ENCODE results near the gene POLR3H. TPM values are rescaled to one million over a fixed set of nuclear protein-coding genes. Genes with fewer than 3 reads are reported as not detected.

The POLR3H gene
- total RNA-seq, 1 experiment from 2014 or later = 47.6 TPM

DNA sequence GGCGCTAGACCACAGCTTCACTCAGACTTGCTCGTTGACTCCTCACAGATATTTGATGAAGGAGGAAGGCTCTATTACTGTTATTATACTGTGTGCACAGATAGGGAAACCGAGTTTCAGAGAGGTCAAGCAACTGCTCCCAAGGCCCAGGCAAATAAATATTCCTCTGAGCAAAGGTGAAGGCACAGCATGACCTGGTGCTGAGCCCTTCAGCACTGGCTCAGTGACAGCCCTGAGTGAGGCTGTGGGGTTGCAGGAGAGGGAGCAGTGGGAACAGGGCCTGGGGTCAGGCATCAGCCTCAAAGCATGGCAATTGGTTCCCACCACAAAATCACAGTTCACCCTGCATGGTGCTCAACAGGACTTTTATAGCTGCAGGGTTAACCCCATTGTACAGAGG, 7.1 kb downstream of the POLR3H start:
- H3K36me3 ChIP-seq (ENCODE audit: low read depth) = peaks cover 12% of the 10 kb centered on the region; the same call in 1 of the 2 replicates
- BruUV-seq (replicated peaks) = no TSS peak
- H2AFZ ChIP-seq = no peak overlapping the region
- H4K20me1 ChIP-seq (ENCODE audit: insufficient read depth) = peaks cover 76% of the 10 kb centered on the region
- H3K4me1 ChIP-seq (replicated peaks; ENCODE audit: insufficient read depth) = peaks cover under 1% of the 10 kb centered on the region; the same call in 1 of the 2 replicates
- peaks cover 35% of the 10 kb centered on the region; the same call in 1 of the 2 replicates for H3F3A ChIP-seq (ENCODE audit: insufficient read depth, low read depth)
- no peaks in the 10 kb centered on the region for H3K27me3 ChIP-seq (ENCODE audit: insufficient read depth, low read depth)
- H3K79me2 ChIP-seq (ENCODE audit: low read depth) = peaks cover 47% of the 10 kb centered on the region
- POLR2A ChIA-PET (ENCODE audit: unreplicated experiment) = no interaction called here
- CTCF ChIA-PET = interaction anchor here (0.6 kb wide), 1 partner anchor 82 kb away, joined by 3 read pairs; no protein-coding TSS in a partner anchor
- H3K4me2 ChIP-seq = no peak overlapping the region
- TF ChIP-seq EZH2 (IDR thresholded peaks at IDR 0.05; ENCODE audit: low read depth) = no peak
- no peak for TF ChIP-seq CTCF (conservative IDR thresholded peaks at IDR 0.05)
- no peak overlapping the region for H3K27ac ChIP-seq
- no peak for DNase-seq
- H3K9me3 ChIP-seq (ENCODE audit: insufficient read depth, low read depth) = no peaks in the 10 kb centered on the region
- intact Hi-C loops (cut with micrococcal nuclease; ENCODE audit: unreplicated experiment) = no loop called here
- H3K9me2 ChIP-seq (ENCODE audit: insufficient read depth) = no peaks in the 10 kb centered on the region
- no peak overlapping the region for H3K4me3 ChIP-seq

DNA sequence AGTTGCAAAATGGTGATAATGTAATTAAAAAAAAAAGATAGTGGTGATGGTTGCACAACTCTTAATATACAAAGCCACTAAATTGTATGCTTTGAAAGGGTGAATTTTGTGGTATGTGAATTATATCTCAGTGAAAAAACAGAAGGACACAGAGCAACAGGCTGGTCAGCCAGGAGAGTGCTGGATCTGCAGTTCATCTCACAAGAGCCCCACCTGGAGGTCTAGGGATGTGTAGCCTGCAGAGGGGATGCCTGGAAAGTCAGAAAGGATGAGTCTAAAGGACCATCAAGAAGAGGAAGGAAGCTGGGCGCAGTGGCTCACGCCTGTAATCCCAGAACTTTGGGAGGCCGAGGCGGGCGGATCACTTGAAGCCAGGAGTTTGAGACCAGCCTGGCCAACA, 9.0 kb downstream of the POLR3H start:
- H3K9me3 ChIP-seq (ENCODE audit: insufficient read depth, low read depth) = no peaks in the 10 kb centered on the region
- no peak overlapping the region for H2AFZ ChIP-seq
- TF ChIP-seq EZH2 (IDR thresholded peaks at IDR 0.05; ENCODE audit: low read depth) (no peak), CTCF (conservative IDR thresholded peaks at IDR 0.05) (no peak; the same call in 1 of the 2 replicates)
- H3K27ac ChIP-seq = no peak overlapping the region
- ChIA-PET CTCF (interaction anchor here (0.6 kb wide), 2 partner anchors 19 to 20 kb away, joined by 3 read pairs; no protein-coding TSS in a partner anchor), POLR2A (ENCODE audit: unreplicated experiment) (no interaction called here)
- no peak overlapping the region for H3K4me3 ChIP-seq
- no peak for DNase-seq
- peaks cover 76% of the 10 kb centered on the region for H4K20me1 ChIP-seq (ENCODE audit: insufficient read depth)
- peaks cover 50% of the 10 kb centered on the region; the same call in 1 of the 2 replicates for H3F3A ChIP-seq (ENCODE audit: insufficient read depth, low read depth)
- H3K79me2 ChIP-seq (ENCODE audit: low read depth) = peaks cover 30% of the 10 kb centered on the region
- no peaks in the 10 kb centered on the region for H3K27me3 ChIP-seq (ENCODE audit: insufficient read depth, low read depth)
- no peaks in the 10 kb centered on the region for H3K4me1 ChIP-seq (replicated peaks; ENCODE audit: insufficient read depth)
- intact Hi-C loops (cut with micrococcal nuclease; ENCODE audit: unreplicated experiment) = no loop called here
- H3K9me2 ChIP-seq (ENCODE audit: insufficient read depth) = no peaks in the 10 kb centered on the region
- BruUV-seq (replicated peaks) = no TSS peak
- peaks cover 19% of the 10 kb centered on the region; the same call in 1 of the 2 replicates for H3K36me3 ChIP-seq (ENCODE audit: low read depth)
- no peak overlapping the region for H3K4me2 ChIP-seq

GRCh38 chr22:41534219-41534618, 10.1 kb downstream of the POLR3H start:
- Histone ChIP-seq H3K36me3 (ENCODE audit: low read depth) (peaks cover 19% of the 10 kb centered on the region; the same call in 1 of the 2 replicates), H2AFZ (no peak overlapping the region), H3F3A (ENCODE audit: insufficient read depth, low read depth) (peaks cover 60% of the 10 kb centered on the region), H4K20me1 (ENCODE audit: insufficient read depth) (peaks cover 77% of the 10 kb centered on the region), H3K4me3 (no peak overlapping the region), H3K4me2 (no peak overlapping the region), H3K9me2 (ENCODE audit: insufficient read depth) (no peaks in the 10 kb centered on the region), H3K4me1 (replicated peaks; ENCODE audit: insufficient read depth) (no peaks in the 10 kb centered on the region), H3K79me2 (ENCODE audit: low read depth) (peaks cover 23% of the 10 kb centered on the region), H3K27ac (no peak overlapping the region), H3K9me3 (ENCODE audit: insufficient read depth, low read depth) (no peaks in the 10 kb centered on the region), H3K27me3 (ENCODE audit: insufficient read depth, low read depth) (no peaks in the 10 kb centered on the region)
- ChIA-PET POLR2A (ENCODE audit: unreplicated experiment) (interaction anchor here (0.7 kb wide), 2 partner anchors 55 to 533 kb away, joined by 3 to 7 read pairs; partner anchors contain the start of gene PMM1), CTCF (no interaction called here)
- DNase-seq = no peak
- BruUV-seq (replicated peaks) = no TSS peak
- TF ChIP-seq CTCF (conservative IDR thresholded peaks at IDR 0.05) (no peak), EZH2 (IDR thresholded peaks at IDR 0.05; ENCODE audit: low read depth) (no peak)
- intact Hi-C loops (cut with micrococcal nuclease; ENCODE audit: unreplicated experiment) = no loop called here

Measured in PC-9 (cell line).